SK-N-MC (cell line): ENCODE results near the gene ALG11.
A peak's percentile ranks its signal among the peaks of the same experiment; 100 is the strongest.

Source experiments
- DNase-seq: peaks from one replicate; pipeline ENCODE4 v3.0.0-alpha.2; 2011; ENCODE audit warnings: low read depth, low spot score
- H3K27ac ChIP-seq: fragments of 200-600 bp; sonication (generic); 2 replicates; pipeline ENCODE4 v1.5.1; 2016; ENCODE audit warnings: mixed run types
- H3K36me3 ChIP-seq: fragments of 200-600 bp; sonication (generic); 2 replicates; pipeline ENCODE4 v1.6.1; 2017; ENCODE audit warnings: antibody characterized with exemption, low read length, mixed read lengths; ENCODE audit not compliant: insufficient read depth
- H3K4me3 ChIP-seq: fragments of 200-600 bp; sonication (generic); 2 replicates; pipeline ENCODE4 v1.5.1; 2016
- H3K9ac ChIP-seq: fragments of 200-600 bp; sonication (generic); 2 replicates; pipeline ENCODE4 v1.8.0; 2017; ENCODE audit warnings: mixed run types, mixed read lengths; ENCODE audit not compliant: insufficient read length
- H3K9me3 ChIP-seq: fragments of 200-600 bp; sonication (generic); 2 replicates; pipeline ENCODE4 v1.6.1; 2017; ENCODE audit warnings: low read depth, mild to moderate bottlenecking, antibody characterized with exemption, low read length, moderate library complexity, mixed read lengths
- EZH2 ChIP-seq: fragments of 200-600 bp; sonication (generic); IDR thresholded peaks from one replicate; pipeline ENCODE4 v1.6.1; 2017; ENCODE audit warnings: antibody characterized with exemption
- FOXP2 ChIP-seq: optimal IDR thresholded peaks from 2 replicates; pipeline ENCODE3; 2011; ENCODE audit warnings: mild to moderate bottlenecking, moderate library complexity; ENCODE audit not compliant: insufficient read depth; ENCODE audit errors: extremely low read length, control extremely low read depth
- POLR2AphosphoS5 ChIP-seq: IDR thresholded peaks from 2 replicates; pipeline ENCODE4 v1.6.1; 2012; ENCODE audit warnings: mild to moderate bottlenecking, low read depth, low read length, borderline replicate concordance

ALG11 gene

GRCh38 chr13:52002361-52002760 is 9.8 kb upstream of the ALG11 start:
- H3K9ac ChIP-seq = no peak overlapping the region
- no peaks in the 10 kb centered on the region for H3K36me3 ChIP-seq
- no peak overlapping the region for H3K4me3 ChIP-seq
- no peak overlapping the region for H3K27ac ChIP-seq
- no peak for DNase-seq
- no peak for TF ChIP-seq FOXP2
- TF ChIP-seq POLR2AphosphoS5 = no peak
- TF ChIP-seq EZH2 = no peak
- H3K9me3 ChIP-seq = no peaks in the 10 kb centered on the region

GRCh38 chr13:52003541-52003940 is 8.7 kb upstream of the ALG11 start:
- Histone ChIP-seq H3K27ac (no peak overlapping the region), H3K9ac (no peak overlapping the region), H3K4me3 (no peak overlapping the region), H3K9me3 (no peaks in the 10 kb centered on the region), H3K36me3 (no peaks in the 10 kb centered on the region)
- no peak for TF ChIP-seq POLR2AphosphoS5
- no peak for DNase-seq

- no peak for DNase-seq
- TF ChIP-seq POLR2AphosphoS5 (no peak), FOXP2 (no peak), EZH2 (no peak)
- H3K4me3 ChIP-seq = no peak overlapping the region
These were observed 7.6 kb upstream of the ALG11 start for GRCh38 chr13:52004511-52005170.

DNA sequence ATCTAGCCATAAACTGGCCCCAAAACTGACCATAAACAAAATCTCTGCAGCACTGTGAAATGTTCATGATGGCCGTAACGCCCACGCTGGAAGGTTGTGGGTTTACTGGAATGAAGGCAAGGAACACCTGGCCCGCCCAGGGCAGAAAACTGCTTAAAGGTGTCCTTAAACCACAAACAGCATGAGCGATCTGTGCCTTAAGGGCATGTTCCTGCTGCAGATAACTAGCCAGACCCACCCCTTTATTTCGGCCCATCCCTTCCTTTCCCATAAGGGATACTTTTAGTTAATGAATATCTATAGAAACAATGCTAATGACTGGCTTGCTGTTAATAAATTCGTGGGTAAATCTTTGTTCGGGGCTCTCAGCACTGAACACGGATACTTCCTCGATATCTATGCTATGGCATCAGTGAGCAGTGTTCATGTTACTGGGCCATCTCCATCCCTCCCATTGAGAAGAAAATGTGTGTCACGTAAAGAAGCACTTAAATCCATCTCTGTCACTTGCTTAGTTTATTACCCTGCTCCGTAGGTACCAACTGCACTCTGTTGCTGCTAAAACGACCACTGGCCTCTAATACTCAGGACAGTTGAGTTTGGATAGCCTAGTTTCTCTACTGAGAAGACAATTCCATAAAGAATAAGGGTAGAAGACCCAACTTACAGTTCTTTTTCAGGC is 6.2 kb upstream of the ALG11 start:
- Histone ChIP-seq H3K36me3 (no peaks in the 10 kb centered on the region), H3K9ac (no peak overlapping the region), H3K4me3 (no peak overlapping the region), H3K9me3 (no peaks in the 10 kb centered on the region), H3K27ac (no peak overlapping the region)
- TF ChIP-seq FOXP2 = no peak
- TF ChIP-seq EZH2 = no peak
- TF ChIP-seq POLR2AphosphoS5 = no peak
- DNase-seq = no peak

More at GRCh38 chr13:52004511-52005170, 7.6 kb upstream of the ALG11 start:
- no peak overlapping the region for H3K27ac ChIP-seq
- H3K36me3 ChIP-seq = no peaks in the 10 kb centered on the region
- no peak overlapping the region for H3K9ac ChIP-seq
- no peaks in the 10 kb centered on the region for H3K9me3 ChIP-seq

DNA sequence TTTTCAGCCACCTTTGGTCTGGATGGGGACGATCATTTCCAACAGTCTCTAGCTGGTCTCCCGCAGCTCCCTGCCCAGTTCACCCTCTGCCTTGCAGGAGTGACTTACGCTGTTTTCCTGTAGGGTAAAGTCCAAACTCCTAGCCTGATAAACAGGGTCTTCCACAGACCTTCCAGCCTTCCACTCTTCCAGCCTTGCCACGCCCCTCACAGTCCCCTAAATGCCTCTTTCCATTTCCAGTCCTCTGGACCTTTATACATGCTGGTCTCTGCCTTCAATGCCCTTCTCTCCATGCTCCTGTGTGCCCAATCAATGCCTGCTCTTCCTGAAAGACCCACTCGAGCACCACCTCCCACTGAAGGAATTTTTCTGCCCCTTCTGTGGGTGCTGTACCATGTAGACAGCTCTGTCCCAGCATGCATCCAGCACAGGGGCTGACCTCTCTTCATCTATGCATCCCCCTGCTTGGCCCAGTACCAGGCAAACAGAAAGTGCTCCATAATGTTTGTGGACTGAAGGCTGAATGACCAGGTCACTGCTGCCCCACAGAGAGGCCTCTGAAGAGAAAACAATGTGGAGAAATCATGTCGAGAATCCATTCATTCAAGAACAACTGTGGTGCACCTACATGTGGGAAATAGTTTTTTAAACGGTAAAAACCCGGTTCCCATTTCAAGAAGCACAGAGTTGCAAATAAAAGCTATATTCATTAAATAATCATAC is 5.5 kb upstream of the ALG11 start:
- Histone ChIP-seq H3K27ac (no peak overlapping the region), H3K9me3 (no peaks in the 10 kb centered on the region), H3K4me3 (no peak overlapping the region), H3K36me3 (no peaks in the 10 kb centered on the region), H3K9ac (no peak overlapping the region)
- no peak for TF ChIP-seq POLR2AphosphoS5
- TF ChIP-seq EZH2 = no peak
- no peak for TF ChIP-seq FOXP2
- DNase-seq = no peak

GRCh38 chr13:52009946-52010345 is 2.3 kb upstream of the ALG11 start:
- H3K9me3 ChIP-seq = no peaks in the 10 kb centered on the region
- peak overlapping the region; percentile 98; the same call in 1 of the 2 replicates for H3K4me3 ChIP-seq
- no peak overlapping the region for H3K27ac ChIP-seq
- no peak overlapping the region for H3K9ac ChIP-seq
- H3K36me3 ChIP-seq = no peaks in the 10 kb centered on the region
- no peak for TF ChIP-seq FOXP2
- no peak for TF ChIP-seq POLR2AphosphoS5
- no peak for TF ChIP-seq EZH2
- DNase-seq = no peak

DNA sequence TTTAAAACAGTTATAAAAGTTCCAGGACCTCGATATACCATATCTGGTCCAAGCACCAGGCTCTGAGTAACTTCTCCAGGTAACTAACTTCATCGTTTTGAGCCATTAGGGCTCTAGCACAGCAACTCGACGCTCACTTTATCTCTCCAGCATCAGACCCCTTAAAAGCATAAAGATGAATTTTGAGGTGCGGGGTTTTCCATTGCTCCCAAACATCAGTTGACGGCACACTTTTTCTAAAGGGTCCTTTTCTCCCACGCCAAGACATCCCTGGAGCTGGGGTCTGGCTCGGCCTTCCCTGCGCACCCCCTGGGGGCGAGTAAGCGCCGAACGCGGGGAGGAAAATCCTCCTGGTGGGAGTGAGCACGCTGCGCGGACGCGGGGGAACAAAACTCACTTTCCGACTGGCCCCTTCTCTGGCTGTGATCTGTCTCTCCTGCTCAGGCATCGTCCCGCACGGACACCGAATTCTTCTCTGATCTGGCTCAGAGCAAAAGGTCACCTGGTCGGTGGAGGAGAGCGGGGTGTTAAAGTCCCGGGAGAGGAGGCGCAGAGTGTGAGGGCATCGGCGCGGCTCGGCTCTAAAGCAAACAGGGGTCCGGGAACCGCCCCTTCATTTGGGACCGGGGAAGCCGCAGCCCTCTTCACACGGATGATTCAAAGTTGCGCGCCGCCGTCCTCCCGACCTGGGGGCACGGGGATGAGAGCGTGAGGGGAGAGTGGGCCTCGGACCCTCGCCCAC is 1.1 kb upstream of the ALG11 start, which contains the start of gene ATP7B:
Gene ATP7B (minus strand): TSS at position 561 of the 742 bp plus-strand sequence. CDS start 113 bp downstream, at position 448.
- H3K4me3 ChIP-seq = peak within 1 kb of the TSS; percentile 98
- peak within 1 kb of the TSS; percentile 93 for H3K9ac ChIP-seq
- H3K36me3 ChIP-seq = peaks cover 10% of the 10 kb centered on the region; the same call in 1 of the 2 replicates
- TF ChIP-seq FOXP2 = no peak
- no peak for TF ChIP-seq EZH2
- TF ChIP-seq POLR2AphosphoS5 = no peak
- H3K9me3 ChIP-seq = no peaks in the 10 kb centered on the region
- H3K27ac ChIP-seq = peak within 1 kb of the TSS; percentile 39; the same call in 1 of the 2 replicates
- DNase-seq = no peak

GRCh38 chr13:52012512-52012836 is 276 bp downstream of the ALG11 start:
- peaks cover 17% of the 10 kb centered on the region; the same call in 1 of the 2 replicates for H3K36me3 ChIP-seq
- peak overlapping the region; percentile 98 for H3K4me3 ChIP-seq
- H3K27ac ChIP-seq = peak overlapping the region; percentile 39; the same call in 1 of the 2 replicates
- DNase-seq = no peak
- peak overlapping the region; percentile 93 for H3K9ac ChIP-seq
- TF ChIP-seq EZH2 (no peak), POLR2AphosphoS5 (no peak), FOXP2 (no peak)
- no peaks in the 10 kb centered on the region for H3K9me3 ChIP-seq
